ENCODE results near the gene BAZ2B.
A peak's percentile ranks its signal among the peaks of the same experiment; 100 is the strongest.

The BAZ2B gene

DNA sequence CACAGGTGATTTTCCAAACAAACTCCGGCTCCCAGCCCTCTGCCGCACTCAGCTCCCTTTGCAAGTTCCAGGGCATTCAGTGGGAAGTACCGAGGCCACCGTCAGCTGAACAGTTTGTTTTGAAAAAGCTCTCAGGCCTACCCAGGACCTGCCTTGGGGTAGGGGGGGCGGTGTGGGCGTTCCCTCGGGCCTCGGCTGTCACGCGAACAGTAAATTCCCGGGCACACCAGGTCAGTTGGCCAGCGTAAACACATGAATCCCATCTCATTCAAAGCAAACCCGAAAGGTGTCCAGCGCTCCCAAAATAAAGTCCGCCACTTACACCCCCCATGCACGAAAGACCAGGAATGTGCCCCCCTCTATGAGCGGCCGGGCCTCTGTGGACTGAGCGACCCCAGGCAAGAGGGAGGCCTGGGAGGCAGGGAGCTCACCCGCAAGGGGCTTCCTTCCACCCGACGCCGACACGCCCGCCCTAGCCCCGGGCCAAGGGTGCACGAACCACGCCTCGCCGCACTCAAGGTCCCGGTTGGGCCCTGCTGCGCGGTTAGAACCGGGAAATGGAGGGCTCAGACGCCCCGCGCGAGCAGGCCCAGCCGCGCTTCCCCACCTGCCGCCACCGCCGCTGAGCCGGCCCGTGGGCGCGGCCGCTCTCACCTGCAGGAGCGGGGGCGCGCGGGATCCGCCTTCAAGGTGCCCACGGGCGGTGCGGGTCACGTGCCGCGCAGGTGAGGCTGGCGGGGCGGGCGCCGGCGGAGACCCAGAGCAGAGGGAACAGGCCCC lies 330.2 kb downstream of the BAZ2B start, which contains the start of gene WDSUB1:
Gene WDSUB1 (minus strand): TSS at position 775 of the 780 bp plus-strand sequence. CDS start 3,634 bp downstream, outside the sequence.
- H3K4me3 ChIP-seq, result peak within 1 kb of the TSS; percentile 95
- peaks cover 21% of the 10 kb centered on the region for H4K20me1 ChIP-seq
- peak within 1 kb of the TSS; percentile 90 for H3K9ac ChIP-seq
- peak within 1 kb of the TSS; percentile 94 for H3K4me2 ChIP-seq
- peaks cover 72% of the 10 kb centered on the region for H3K4me1 ChIP-seq
- peak within 1 kb of the TSS; percentile 87 for H3K27ac ChIP-seq
- no peaks in the 10 kb centered on the region for H3K27me3 ChIP-seq
- H3K9me3 ChIP-seq, result peaks cover 19% of the 10 kb centered on the region; the same call in 1 of the 2 replicates
- TF ChIP-seq Cebpa-rat (IDR thresholded peaks at IDR 0.05), result no peak
- H3K36me3 ChIP-seq, result peaks cover 23% of the 10 kb centered on the region

DNA sequence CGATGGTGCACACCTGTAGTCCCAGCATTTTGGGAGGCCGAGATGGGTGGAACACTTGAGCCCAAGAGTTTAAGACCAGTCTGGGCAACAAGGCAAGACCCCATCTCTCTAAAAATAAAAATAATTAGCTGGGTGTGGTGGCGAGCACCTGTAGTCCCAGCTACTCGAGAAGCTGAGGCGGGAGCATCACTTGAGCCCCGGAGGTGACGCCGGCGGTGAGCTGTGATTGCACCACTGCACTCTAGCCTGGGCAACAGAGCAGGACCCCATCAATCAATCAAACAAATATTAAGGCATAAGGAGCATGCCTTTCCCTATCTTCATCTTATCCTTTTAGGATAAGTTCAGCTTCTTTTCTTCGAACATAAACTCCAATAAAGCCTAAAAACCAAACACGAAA lies 330.9 kb downstream of the BAZ2B start:
- Histone ChIP-seq H4K20me1 (peaks cover 21% of the 10 kb centered on the region), H3K36me3 (peaks cover 29% of the 10 kb centered on the region), H3K4me1 (peaks cover 66% of the 10 kb centered on the region), H3K27me3 (no peaks in the 10 kb centered on the region), H3K4me3 (peak overlapping the region; percentile 95), H3K9ac (peak overlapping the region; percentile 90), H3K9me3 (peaks cover 25% of the 10 kb centered on the region; the same call in 1 of the 2 replicates), H3K27ac (peak overlapping the region; percentile 87), H3K4me2 (peak overlapping the region; percentile 94)
- TF ChIP-seq Cebpa-rat (IDR thresholded peaks at IDR 0.05), result no peak

DNA sequence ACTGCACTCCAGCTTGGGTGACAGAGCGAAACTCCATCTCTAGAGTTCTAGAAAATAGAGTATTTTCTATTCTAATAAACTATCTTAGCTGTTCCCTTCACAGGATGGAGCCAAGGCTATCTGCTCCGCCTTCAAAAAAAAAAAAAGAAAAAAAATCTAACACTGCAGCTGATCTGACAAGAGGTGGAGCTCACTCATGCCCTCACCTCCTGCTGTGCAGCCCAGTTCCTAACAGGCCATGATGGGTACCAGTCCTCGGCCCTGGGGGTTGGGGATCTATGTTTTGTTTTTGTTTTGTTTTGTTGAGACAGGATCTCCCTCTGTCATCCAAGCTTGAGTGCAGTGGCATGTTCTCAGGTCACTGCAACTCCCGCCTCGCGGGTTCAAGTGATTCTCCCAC lies 332.8 kb downstream of the BAZ2B start:
- Histone ChIP-seq H3K36me3 (peaks cover 44% of the 10 kb centered on the region), H3K4me2 (peak overlapping the region; percentile 94), H4K20me1 (peaks cover 21% of the 10 kb centered on the region), H3K9me3 (peaks cover 25% of the 10 kb centered on the region; the same call in 1 of the 2 replicates), H3K4me1 (peaks cover 58% of the 10 kb centered on the region), H3K4me3 (no peak overlapping the region), H3K9ac (no peak overlapping the region), H3K27me3 (no peaks in the 10 kb centered on the region), H3K27ac (no peak overlapping the region)
- no peak for TF ChIP-seq Cebpa-rat (IDR thresholded peaks at IDR 0.05)

DNA sequence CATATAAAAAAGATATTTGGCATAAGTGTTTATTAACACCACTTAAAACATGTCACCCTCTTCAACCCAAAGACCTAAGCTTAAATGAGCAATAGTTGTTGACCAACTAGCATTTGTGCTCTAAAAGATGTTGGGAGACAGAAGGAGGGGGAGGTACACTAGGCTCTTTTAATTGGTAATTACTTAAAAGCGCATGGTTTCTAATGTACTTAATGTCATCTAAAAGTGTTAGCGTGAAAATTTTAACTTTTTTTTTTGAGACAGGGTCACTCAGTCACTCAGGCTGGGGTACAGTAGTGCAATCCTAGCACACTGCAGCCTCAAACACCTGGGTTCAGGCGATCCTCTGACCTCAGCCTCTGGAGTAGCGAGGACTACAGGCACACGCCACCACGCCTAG lies 335.3 kb downstream of the BAZ2B start:
- peaks cover 58% of the 10 kb centered on the region for H3K36me3 ChIP-seq
- peaks cover 25% of the 10 kb centered on the region; the same call in 1 of the 2 replicates for H3K9me3 ChIP-seq
- H3K4me3 ChIP-seq, result no peak overlapping the region
- H3K27me3 ChIP-seq, result no peaks in the 10 kb centered on the region
- H3K9ac ChIP-seq, result no peak overlapping the region
- TF ChIP-seq Cebpa-rat (IDR thresholded peaks at IDR 0.05), result no peak
- peaks cover 21% of the 10 kb centered on the region for H4K20me1 ChIP-seq
- no peak overlapping the region for H3K27ac ChIP-seq
- H3K4me2 ChIP-seq, result peak overlapping the region; percentile 62; the same call in 1 of the 2 replicates
- peaks cover 48% of the 10 kb centered on the region for H3K4me1 ChIP-seq

GRCh38 chr2:159279700-159280099 lies 336.6 kb downstream of the BAZ2B start:
- Histone ChIP-seq H3K9ac (no peak overlapping the region), H4K20me1 (peaks cover 13% of the 10 kb centered on the region), H3K9me3 (peaks cover 25% of the 10 kb centered on the region; the same call in 1 of the 2 replicates), H3K36me3 (peaks cover 66% of the 10 kb centered on the region), H3K4me3 (no peak overlapping the region), H3K27ac (no peak overlapping the region), H3K4me2 (no peak overlapping the region), H3K27me3 (no peaks in the 10 kb centered on the region), H3K4me1 (peaks cover 35% of the 10 kb centered on the region)
- no peak for TF ChIP-seq Cebpa-rat (IDR thresholded peaks at IDR 0.05)

- Histone ChIP-seq H3K4me2 (no peak overlapping the region), H3K27ac (no peak overlapping the region), H3K9me3 (peaks cover 9% of the 10 kb centered on the region), H3K9ac (no peak overlapping the region), H3K4me1 (no peaks in the 10 kb centered on the region), H4K20me1 (no peaks in the 10 kb centered on the region; the same call in 1 of the 2 replicates), H3K27me3 (no peaks in the 10 kb centered on the region), H3K36me3 (peaks cover 69% of the 10 kb centered on the region), H3K4me3 (no peak overlapping the region)
- TF ChIP-seq Cebpa-rat (IDR thresholded peaks at IDR 0.05), result no peak
Measured at GRCh38 chr2:159275111-159275510, 341.2 kb downstream of the BAZ2B start.

- H3K9ac ChIP-seq, result no peak overlapping the region
- H3K27me3 ChIP-seq, result no peaks in the 10 kb centered on the region
- H3K4me2 ChIP-seq, result no peak overlapping the region
- no peak overlapping the region for H3K4me3 ChIP-seq
- no peaks in the 10 kb centered on the region for H3K4me1 ChIP-seq
- no peak overlapping the region for H3K27ac ChIP-seq
- peaks cover 12% of the 10 kb centered on the region for H3K9me3 ChIP-seq
- no peak for TF ChIP-seq Cebpa-rat (IDR thresholded peaks at IDR 0.05)
- peaks cover 60% of the 10 kb centered on the region for H3K36me3 ChIP-seq
- no peaks in the 10 kb centered on the region; the same call in 1 of the 2 replicates for H4K20me1 ChIP-seq
Measured at GRCh38 chr2:159272156-159272555, 344.2 kb downstream of the BAZ2B start.

GRCh38 chr2:159270744-159271379 lies 345.5 kb downstream of the BAZ2B start:
- H4K20me1 ChIP-seq, result no peaks in the 10 kb centered on the region; the same call in 1 of the 2 replicates
- TF ChIP-seq Cebpa-rat (IDR thresholded peaks at IDR 0.05), result no peak
- no peak overlapping the region for H3K4me3 ChIP-seq
- peaks cover 65% of the 10 kb centered on the region for H3K36me3 ChIP-seq
- peaks cover 19% of the 10 kb centered on the region for H3K9me3 ChIP-seq
- no peak overlapping the region for H3K9ac ChIP-seq
- no peaks in the 10 kb centered on the region for H3K4me1 ChIP-seq
- no peak overlapping the region for H3K27ac ChIP-seq
- no peaks in the 10 kb centered on the region for H3K27me3 ChIP-seq
- H3K4me2 ChIP-seq, result no peak overlapping the region
